GM19395 (cell line): ENCODE results near the gene ELL.

Experiments used
- ATAC-seq: cut with Tn5 transposase; IDR thresholded peaks from one replicate; pipeline ENCODE4 v1.9.1; 2021; ENCODE audit warnings: mild to moderate bottlenecking, moderate library complexity; ENCODE audit not compliant: unreplicated experiment

Gene ELL

GRCh38 chr19:18424890-18425514 is 96.9 kb downstream of the ELL start:
- no peak for ATAC-seq

- ATAC-seq: no peak
Measured at GRCh38 chr19:18424122-18424889, 97.6 kb downstream of the ELL start.

- no peak for ATAC-seq
Measured at GRCh38 chr19:18423258-18424020, 98.4 kb downstream of the ELL start.

GRCh38 chr19:18422530-18423191 is 99.2 kb downstream of the ELL start:
- no peak for ATAC-seq

- no peak for ATAC-seq
Measured at GRCh38 chr19:18421371-18421959, 100.4 kb downstream of the ELL start.

GRCh38 chr19:18420930-18421329 is 100.9 kb downstream of the ELL start:
- no peak for ATAC-seq

- no peak for ATAC-seq
Measured at GRCh38 chr19:18419699-18420460, 102.0 kb downstream of the ELL start.

GRCh38 chr19:18419195-18419698 is 102.6 kb downstream of the ELL start, which contains the start of gene SSBP4:
SSBP4 (plus strand) TSS chr19:18419398; CDS start chr19:18419649, 251 bp downstream.
- ATAC-seq: no peak

- ATAC-seq: no peak
Measured at GRCh38 chr19:18418483-18419194, 103.2 kb downstream of the ELL start.

- ATAC-seq: no peak
Measured at GRCh38 chr19:18418029-18418482, 103.8 kb downstream of the ELL start.

GRCh38 chr19:18417250-18418028 is 104.4 kb downstream of the ELL start:
- no peak for ATAC-seq

GRCh38 chr19:18416778-18417249 is 105.1 kb downstream of the ELL start:
- no peak for ATAC-seq

GRCh38 chr19:18415178-18415867 is 106.5 kb downstream of the ELL start:
- no peak for ATAC-seq

GRCh38 chr19:18414504-18415177 is 107.2 kb downstream of the ELL start:
- no peak for ATAC-seq

GRCh38 chr19:18412610-18413239 is 109.1 kb downstream of the ELL start:
- no peak for ATAC-seq

- no peak for ATAC-seq
Measured at GRCh38 chr19:18408053-18408476, 113.8 kb downstream of the ELL start.

- ATAC-seq: no peak
Measured at GRCh38 chr19:18406749-18407148, 115.1 kb downstream of the ELL start.
